ENCODE measurements around the gene FYTTD1.

The FYTTD1 gene

DNA sequence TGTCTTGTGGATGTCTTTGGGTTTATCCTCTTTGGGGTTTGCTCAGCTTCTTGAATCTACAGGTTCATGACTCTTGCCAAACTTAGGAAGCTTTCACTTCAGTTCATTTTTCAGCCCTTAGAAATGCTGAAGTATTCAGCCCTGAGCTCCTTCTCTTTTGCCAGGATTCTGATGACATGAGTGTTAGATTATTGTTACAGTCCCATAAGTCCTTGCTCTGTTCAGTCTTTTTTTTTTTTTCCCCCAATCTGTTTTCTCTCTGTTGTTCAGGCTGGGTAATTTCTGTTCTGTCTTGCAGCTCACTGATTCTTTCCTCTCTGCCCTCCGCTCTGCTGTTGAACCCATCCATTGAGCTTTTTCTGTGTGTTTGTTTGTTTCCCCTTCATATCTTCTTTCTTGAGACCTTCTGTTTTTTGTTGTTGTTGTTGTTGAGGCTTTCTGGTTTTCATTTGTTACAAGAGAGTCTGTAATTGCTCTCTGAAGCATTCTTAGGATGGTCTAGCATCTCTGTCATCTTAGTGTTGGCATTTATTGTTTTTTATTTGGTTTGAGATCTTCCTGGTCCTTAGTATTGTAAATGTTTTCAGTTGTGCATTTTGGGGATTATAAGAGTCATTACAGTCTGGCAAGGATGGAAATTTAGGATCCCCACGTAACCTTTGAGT, 59.8 kb downstream of the FYTTD1 start:
- DNase-seq (ENCODE audit: low spot score in 2 of 2) (no peak), ATAC-seq (ENCODE audit: low read depth) (no peak)
- no peaks in the 10 kb centered on the region for H3K27me3 Mint-ChIP-seq
- H3K9me3 Mint-ChIP-seq: no peaks in the 10 kb centered on the region
- H3K4me1 Mint-ChIP-seq: peaks cover 27% of the 10 kb centered on the region
- peaks cover 3% of the 10 kb centered on the region for H3K36me3 Mint-ChIP-seq
- peak overlapping the region; percentile 51 for H3K27ac Mint-ChIP-seq
- H3K4me3 Mint-ChIP-seq: no peak overlapping the region

DNA sequence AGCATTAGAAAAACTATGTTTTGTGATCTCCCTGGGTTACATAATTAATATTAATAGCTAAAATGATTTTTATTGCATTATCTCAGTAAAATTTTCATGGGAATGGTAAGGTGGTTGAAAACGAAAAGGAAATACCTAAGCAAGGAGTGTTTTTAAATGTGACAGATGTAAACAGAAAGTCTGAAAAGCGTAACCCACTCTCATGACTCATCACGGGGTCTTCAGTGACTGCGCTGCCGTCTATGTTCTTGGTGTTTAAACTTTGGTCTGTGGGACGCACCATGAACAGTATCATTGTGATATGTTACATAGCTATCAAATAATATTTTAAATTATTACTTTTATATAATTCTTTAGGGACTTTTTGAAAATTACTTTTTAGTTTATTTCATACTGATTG, 61.2 kb downstream of the FYTTD1 start:
- Mint-ChIP-seq H3K36me3 (peaks cover 4% of the 10 kb centered on the region), H3K27ac (no peak overlapping the region), H3K4me3 (no peak overlapping the region), H3K27me3 (no peaks in the 10 kb centered on the region), H3K9me3 (no peaks in the 10 kb centered on the region), H3K4me1 (peaks cover 28% of the 10 kb centered on the region)
- no peak for DNase-seq (ENCODE audit: low spot score in 2 of 2)
- ATAC-seq (ENCODE audit: low read depth): no peak

DNA sequence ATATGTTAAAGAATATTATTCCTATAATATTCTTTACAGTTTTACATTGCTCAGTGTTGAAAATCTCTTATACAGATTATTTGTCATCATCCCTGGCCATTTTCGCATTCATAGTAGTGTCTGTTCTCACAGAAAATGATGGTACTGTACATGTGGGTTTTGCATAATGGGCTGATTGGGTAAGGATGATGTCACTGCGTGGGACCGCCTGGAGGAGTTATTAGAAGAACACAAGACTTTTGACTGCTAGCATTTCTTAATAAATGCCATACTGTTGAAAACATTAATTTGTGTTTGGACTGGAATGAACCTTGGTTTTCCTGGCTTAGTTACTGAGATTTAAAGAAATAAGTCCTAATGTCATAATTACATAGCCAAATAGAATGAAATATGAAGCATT, 61.7 kb downstream of the FYTTD1 start:
- DNase-seq (ENCODE audit: low spot score in 2 of 2): no peak
- peaks cover 28% of the 10 kb centered on the region for H3K4me1 Mint-ChIP-seq
- H3K4me3 Mint-ChIP-seq: no peak overlapping the region
- peaks cover 4% of the 10 kb centered on the region for H3K36me3 Mint-ChIP-seq
- H3K27me3 Mint-ChIP-seq: no peaks in the 10 kb centered on the region
- H3K9me3 Mint-ChIP-seq: no peaks in the 10 kb centered on the region
- ATAC-seq (ENCODE audit: low read depth): no peak
- peak overlapping the region; percentile 60 for H3K27ac Mint-ChIP-seq

DNA sequence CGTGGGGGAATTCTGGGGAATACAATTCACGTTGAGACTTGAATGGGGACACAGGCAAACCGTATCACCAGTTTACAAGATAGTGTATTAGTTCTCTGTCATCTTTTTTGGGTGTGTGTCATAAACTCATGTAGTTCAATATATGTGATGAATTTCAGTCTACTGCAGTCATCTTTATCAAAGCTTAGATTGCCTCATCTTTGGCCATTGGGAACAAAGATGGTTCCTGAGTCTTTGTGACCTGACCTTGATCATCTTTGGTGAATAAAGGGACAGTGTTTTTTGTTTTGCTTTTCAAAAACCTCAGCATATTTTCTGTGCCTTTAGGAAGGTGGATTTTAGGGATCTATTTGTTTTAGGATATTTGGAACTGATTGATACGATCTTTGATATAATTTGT, 64.7 kb downstream of the FYTTD1 start:
- H3K4me1 Mint-ChIP-seq: peaks cover 13% of the 10 kb centered on the region
- H3K9me3 Mint-ChIP-seq: no peaks in the 10 kb centered on the region
- no peak for DNase-seq (ENCODE audit: low spot score in 2 of 2)
- H3K4me3 Mint-ChIP-seq: no peak overlapping the region
- no peak for ATAC-seq (ENCODE audit: low read depth)
- H3K36me3 Mint-ChIP-seq: peaks cover 4% of the 10 kb centered on the region
- H3K27ac Mint-ChIP-seq: peak overlapping the region; percentile 12
- no peaks in the 10 kb centered on the region for H3K27me3 Mint-ChIP-seq

DNA sequence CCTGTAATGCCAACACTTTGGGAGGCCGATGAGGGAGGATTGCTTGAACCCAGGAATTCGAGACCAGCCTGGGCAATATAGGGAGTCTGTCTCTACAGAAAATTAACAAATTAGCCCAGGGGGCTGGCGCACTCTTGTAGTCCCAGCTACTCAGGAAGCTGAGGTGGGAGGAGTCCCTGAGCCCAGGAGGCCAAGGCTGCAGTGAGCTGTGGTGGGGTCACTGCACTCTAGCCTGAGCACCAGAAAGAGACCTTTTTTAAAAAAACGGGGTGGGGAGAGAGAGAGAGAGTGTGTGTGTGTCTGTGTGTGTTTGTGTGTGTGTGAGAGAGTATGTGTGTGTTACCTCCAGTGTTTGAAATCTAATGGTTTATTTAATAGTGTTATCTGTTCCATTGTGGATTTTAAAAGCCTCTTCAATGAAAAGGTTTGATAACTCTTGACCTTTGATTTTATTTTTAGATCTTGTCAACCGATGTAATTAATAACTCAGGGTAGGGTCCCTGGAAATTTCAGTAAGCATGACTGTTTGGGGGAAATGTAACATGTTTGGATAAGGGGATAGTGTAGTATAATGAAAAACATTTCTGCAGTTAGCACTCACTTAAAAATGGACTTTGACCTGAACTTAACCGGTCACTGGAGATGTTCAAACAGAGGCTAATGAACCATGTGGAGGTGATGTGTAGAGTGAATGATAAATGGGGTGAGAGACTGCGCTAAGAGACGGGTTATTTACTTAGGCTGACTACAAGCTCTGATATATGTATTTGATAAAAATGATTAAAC, 71.1 kb downstream of the FYTTD1 start:
- Mint-ChIP-seq H3K27ac (peak overlapping the region; percentile 51), H3K27me3 (no peaks in the 10 kb centered on the region), H3K4me3 (no peak overlapping the region), H3K4me1 (peaks cover 2% of the 10 kb centered on the region), H3K36me3 (peaks cover 20% of the 10 kb centered on the region), H3K9me3 (no peaks in the 10 kb centered on the region)
- no peak for ATAC-seq (ENCODE audit: low read depth)
- DNase-seq (ENCODE audit: low spot score in 2 of 2): no peak

DNA sequence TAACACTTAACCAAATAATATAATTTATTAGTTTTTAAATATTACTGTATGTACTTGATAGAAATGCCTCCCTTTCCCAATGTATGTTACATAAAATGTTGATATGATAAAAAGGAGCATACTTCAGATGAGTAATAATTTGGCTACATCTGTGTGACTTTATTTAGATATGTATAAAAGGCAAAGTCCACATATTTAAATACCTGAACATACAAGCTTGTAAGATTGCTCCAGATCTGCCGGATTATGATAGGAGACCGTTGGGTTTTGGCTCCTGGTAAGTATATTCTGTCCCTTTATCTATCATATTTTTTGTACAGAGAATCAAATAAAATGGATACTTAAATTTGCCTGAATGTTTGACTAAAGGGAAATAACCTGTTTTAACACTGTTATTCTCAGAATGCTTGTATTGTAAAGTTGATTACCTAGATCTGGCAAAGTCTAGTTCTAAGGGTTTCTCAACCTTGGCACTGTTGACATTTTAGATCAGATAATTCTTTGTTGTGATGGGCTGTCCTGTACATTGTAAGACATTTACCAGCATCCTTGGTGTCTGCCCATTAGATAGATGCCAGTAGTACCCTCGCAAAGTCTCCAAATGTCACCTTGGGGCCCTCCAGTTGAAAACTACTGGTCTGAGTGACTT, 79.8 kb downstream of the FYTTD1 start:
- ATAC-seq (ENCODE audit: low read depth): no peak
- no peak overlapping the region for H3K27ac Mint-ChIP-seq
- no peaks in the 10 kb centered on the region for H3K27me3 Mint-ChIP-seq
- H3K4me1 Mint-ChIP-seq: peaks cover 5% of the 10 kb centered on the region
- H3K9me3 Mint-ChIP-seq: no peaks in the 10 kb centered on the region
- H3K36me3 Mint-ChIP-seq: peaks cover 20% of the 10 kb centered on the region
- DNase-seq (ENCODE audit: low spot score in 2 of 2): no peak
- no peak overlapping the region for H3K4me3 Mint-ChIP-seq

DNA sequence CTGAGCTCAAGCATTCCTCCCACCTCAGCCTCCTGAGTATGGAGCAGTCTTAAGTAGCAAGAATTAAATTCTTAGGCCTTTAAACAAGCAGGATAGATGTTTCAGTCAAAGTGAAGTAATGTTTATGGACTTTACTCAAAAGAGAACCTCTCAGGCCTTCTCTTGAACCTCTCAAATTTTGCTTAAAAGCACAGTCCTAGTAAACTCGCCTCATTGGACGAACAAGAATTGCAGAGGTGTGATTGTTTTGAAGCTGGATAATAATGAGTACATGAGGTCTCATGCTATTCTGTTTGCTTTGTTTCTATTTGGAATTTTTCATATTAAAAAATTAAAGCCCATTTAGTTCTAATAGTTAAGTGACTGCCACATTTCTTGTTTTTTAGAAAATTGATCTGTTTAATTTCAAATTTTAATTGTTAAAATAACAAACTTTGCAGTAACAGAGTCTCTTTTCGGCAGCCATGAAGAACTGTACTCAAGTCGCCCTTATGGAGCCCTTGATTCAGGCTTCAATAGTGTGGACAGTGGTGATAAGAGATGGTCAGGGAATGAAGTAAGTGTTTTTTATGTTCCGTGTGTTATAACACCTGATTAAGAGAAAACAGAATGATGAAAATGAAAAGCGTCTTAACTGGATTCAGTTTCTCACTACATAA, 80.8 kb downstream of the FYTTD1 start:
- peaks cover 4% of the 10 kb centered on the region for H3K4me1 Mint-ChIP-seq
- H3K27me3 Mint-ChIP-seq: no peaks in the 10 kb centered on the region
- H3K36me3 Mint-ChIP-seq: peaks cover 18% of the 10 kb centered on the region
- H3K4me3 Mint-ChIP-seq: no peak overlapping the region
- DNase-seq (ENCODE audit: low spot score in 2 of 2) (no peak), ATAC-seq (ENCODE audit: low read depth) (no peak)
- no peaks in the 10 kb centered on the region for H3K9me3 Mint-ChIP-seq
- peak overlapping the region; percentile 20 for H3K27ac Mint-ChIP-seq

DNA sequence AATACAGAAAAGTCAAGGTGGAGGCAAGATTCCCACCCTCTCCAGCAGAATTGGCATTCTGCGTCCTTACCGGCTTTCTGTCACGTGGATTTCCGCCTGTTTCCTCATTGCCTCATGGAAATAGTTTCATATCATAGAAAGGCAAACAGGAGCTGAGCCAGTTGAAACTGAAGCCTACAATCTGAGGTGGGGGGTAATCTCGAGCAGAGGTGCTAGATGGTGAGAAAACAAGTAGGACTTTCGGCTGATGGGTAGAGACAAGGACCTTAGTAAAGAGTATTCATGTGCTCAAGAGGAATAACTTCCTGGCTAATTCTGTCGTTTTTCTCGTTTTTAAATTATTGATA, 81.3 kb downstream of the FYTTD1 start:
- peaks cover 18% of the 10 kb centered on the region for H3K36me3 Mint-ChIP-seq

DNA sequence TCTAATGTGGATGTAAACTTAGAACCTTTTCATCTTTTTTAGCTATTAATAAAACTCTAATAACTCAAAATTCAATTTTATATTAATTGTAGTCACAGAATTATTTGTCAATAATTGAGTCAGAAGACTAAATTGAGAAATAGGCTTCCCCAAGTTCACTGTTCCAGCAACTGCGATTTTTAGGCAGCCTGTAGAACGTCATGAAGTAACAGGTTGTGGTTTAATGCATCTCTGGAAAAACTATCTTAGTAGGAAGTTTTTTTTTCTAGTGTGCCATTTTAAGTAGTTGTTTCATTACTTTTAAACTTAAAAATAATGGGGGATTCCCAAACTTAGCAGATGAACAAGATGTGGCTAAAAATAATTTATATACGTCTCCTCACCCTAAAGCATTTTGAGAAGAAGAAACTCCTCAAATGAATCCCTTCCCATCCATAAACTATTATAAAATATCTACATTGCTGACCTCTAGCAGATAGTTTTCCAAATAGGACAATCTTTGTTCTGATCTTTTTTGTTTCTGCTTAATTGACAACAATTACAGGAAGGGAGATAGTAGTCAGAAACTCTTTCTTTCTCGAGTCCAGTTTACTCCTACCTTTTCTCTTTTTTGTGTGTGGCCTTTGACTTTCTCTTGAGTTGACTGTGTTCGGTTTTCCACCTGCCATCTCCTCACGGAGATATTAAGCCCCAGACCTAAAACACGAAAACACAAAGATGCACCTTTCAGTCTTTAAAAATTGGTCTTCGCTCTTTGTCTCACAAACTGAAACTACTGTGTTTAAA, 84.4 kb downstream of the FYTTD1 start:
- peak overlapping the region; percentile 55 for H3K4me3 Mint-ChIP-seq
- no peaks in the 10 kb centered on the region for H3K27me3 Mint-ChIP-seq
- ATAC-seq (ENCODE audit: low read depth) (peak; percentile 17), DNase-seq (ENCODE audit: low spot score in 2 of 2) (no peak)
- H3K4me1 Mint-ChIP-seq: peaks cover 7% of the 10 kb centered on the region
- H3K9me3 Mint-ChIP-seq: no peaks in the 10 kb centered on the region
- peak overlapping the region; percentile 90 for H3K27ac Mint-ChIP-seq
- H3K36me3 Mint-ChIP-seq: peaks cover 16% of the 10 kb centered on the region

More for the DNA sequence above, 81.3 kb downstream of the FYTTD1 start:
- ATAC-seq (ENCODE audit: low read depth) (no peak), DNase-seq (ENCODE audit: low spot score in 2 of 2) (no peak)
- Mint-ChIP-seq H3K4me3 (no peak overlapping the region), H3K9me3 (no peaks in the 10 kb centered on the region), H3K27me3 (no peaks in the 10 kb centered on the region), H3K4me1 (peaks cover 7% of the 10 kb centered on the region), H3K27ac (peak overlapping the region; percentile 20)

DNA sequence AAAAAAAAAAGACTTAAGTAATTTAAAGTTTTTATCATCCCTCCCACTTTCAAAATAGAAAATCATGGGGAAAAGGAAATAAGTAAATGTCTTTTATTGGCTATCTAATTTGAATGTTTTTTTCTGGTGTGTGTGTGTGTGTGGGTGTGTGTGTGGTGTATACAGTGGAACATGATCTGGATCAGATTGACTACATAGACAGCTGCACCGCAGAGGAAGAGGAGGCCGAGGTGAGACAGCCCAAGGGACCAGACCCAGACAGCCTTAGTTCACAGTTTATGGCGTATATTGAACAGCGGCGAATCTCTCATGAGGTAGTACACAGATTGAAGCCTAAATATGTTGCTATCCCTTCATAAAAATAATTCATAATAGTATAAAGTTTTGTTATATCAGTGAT, 85.8 kb downstream of the FYTTD1 start:
- Mint-ChIP-seq H3K27ac (peak overlapping the region; percentile 85), H3K27me3 (no peaks in the 10 kb centered on the region), H3K4me1 (peaks cover 7% of the 10 kb centered on the region), H3K36me3 (peaks cover 16% of the 10 kb centered on the region), H3K9me3 (no peaks in the 10 kb centered on the region), H3K4me3 (peak overlapping the region; percentile 33)
- peak; percentile 92 for ATAC-seq (ENCODE audit: low read depth)
- DNase-seq (ENCODE audit: low spot score in 2 of 2): no peak

DNA sequence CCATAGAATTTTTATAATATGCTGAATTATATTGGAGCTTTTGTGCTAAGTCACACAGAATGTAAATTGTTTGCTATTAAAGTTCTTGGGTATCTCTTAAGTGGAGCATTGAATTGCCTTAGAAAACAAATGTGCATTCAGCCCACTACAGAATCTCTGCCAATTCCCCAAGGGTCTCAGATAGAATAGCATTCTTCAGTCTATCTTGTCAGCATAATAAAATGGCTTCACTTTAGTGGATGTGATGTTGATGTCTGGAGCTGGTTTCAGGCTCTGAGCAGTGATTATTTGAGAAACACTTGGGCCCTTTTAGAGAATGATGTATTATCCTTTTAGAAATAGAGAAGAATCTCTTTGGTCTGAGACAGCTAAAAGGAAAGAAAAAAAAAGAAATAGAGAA, 86.6 kb downstream of the FYTTD1 start:
- no peak overlapping the region for H3K4me3 Mint-ChIP-seq
- no peaks in the 10 kb centered on the region for H3K27me3 Mint-ChIP-seq

More for the DNA sequence above, 86.6 kb downstream of the FYTTD1 start:
- Mint-ChIP-seq H3K36me3 (peaks cover 16% of the 10 kb centered on the region), H3K9me3 (no peaks in the 10 kb centered on the region), H3K27ac (peak overlapping the region; percentile 85), H3K4me1 (peaks cover 7% of the 10 kb centered on the region)
- ATAC-seq (ENCODE audit: low read depth) (no peak), DNase-seq (ENCODE audit: low spot score in 2 of 2) (no peak)

All from memory B cell (primary cell).